Choroid plexus epithelial cell (primary cell): ENCODE data around the gene DPEP2.
A peak's percentile ranks its signal among the peaks of the same experiment; 100 is the strongest.

Experiments
- DNase-seq: peaks from one replicate; pipeline ENCODE4 v3.0.0-alpha.2; 2010; ENCODE audit warnings: low read depth
- H3K4me3 ChIP-seq: 2 replicates; pipeline ENCODE4 v1.5.1; 2011; ENCODE audit warnings: low read depth, mild to moderate bottlenecking, control low read depth, low read length, moderate library complexity
- CTCF ChIP-seq: conservative IDR thresholded peaks from 2 replicates; pipeline ENCODE4 v1.5.1; 2011; ENCODE audit warnings: low read depth, mild to moderate bottlenecking, control low read depth, inconsistent platforms, low read length, moderate library complexity

DPEP2 gene

GRCh38 chr16:67992661-67993206, 6.5 kb downstream of the DPEP2 start:
- DNase-seq: no peak
- no peak for TF ChIP-seq CTCF
- H3K4me3 ChIP-seq: no peak overlapping the region

GRCh38 chr16:67990018-67990386, 9.3 kb downstream of the DPEP2 start:
- TF ChIP-seq CTCF: no peak
- no peak overlapping the region for H3K4me3 ChIP-seq

GRCh38 chr16:67989322-67990017, 9.8 kb downstream of the DPEP2 start:
- no peak for DNase-seq
- H3K4me3 ChIP-seq: no peak overlapping the region
- no peak for TF ChIP-seq CTCF

More at GRCh38 chr16:67990018-67990386, 9.3 kb downstream of the DPEP2 start:
- DNase-seq: no peak

GRCh38 chr16:67988675-67989074, 10.6 kb downstream of the DPEP2 start:
- no peak for DNase-seq
- H3K4me3 ChIP-seq: no peak overlapping the region
- TF ChIP-seq CTCF: no peak

GRCh38 chr16:67987460-67988160, 11.7 kb downstream of the DPEP2 start:
- no peak for TF ChIP-seq CTCF
- no peak overlapping the region for H3K4me3 ChIP-seq
- DNase-seq: peak; percentile 50

- DNase-seq: no peak
- H3K4me3 ChIP-seq: no peak overlapping the region
- no peak for TF ChIP-seq CTCF
Observed at GRCh38 chr16:67986949-67987348, 12.3 kb downstream of the DPEP2 start.
